ELR (cell line): ENCODE data around the gene ZBTB46.

Experiments
- DNase-seq: peaks from one replicate; pipeline ENCODE4 v3.0.0-alpha.2; 2015; ENCODE audit warnings: low read depth

ZBTB46 gene

GRCh38 chr20:63746751-63747315, 84.2 kb downstream of the ZBTB46 start:
- DNase-seq = no peak

GRCh38 chr20:63745961-63746731, 84.9 kb downstream of the ZBTB46 start:
- no peak for DNase-seq

DNA sequence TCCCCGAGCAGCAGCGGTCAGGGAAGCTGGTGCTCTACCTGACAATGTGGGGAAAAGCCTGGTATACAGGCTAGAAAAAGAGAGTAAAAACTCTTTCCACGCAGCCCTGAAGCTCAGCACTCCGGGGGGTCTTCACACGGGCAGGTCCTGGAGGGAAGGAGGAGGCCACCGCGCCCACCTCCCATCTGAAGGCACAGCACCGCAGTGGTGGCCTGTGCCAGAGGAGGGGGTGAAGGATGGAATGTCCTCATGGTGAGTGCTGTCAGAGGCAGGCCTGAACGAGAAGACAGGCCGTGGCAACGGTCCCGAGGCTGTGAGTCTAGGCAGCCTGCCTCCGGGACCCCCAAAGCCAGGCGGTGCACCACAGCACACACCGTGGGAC, 85.6 kb downstream of the ZBTB46 start:
- DNase-seq = no peak

- no peak for DNase-seq
Measured at GRCh38 chr20:63744574-63745423, 86.3 kb downstream of the ZBTB46 start.

- no peak for DNase-seq
Measured at GRCh38 chr20:63744158-63744557, 86.9 kb downstream of the ZBTB46 start.

DNA sequence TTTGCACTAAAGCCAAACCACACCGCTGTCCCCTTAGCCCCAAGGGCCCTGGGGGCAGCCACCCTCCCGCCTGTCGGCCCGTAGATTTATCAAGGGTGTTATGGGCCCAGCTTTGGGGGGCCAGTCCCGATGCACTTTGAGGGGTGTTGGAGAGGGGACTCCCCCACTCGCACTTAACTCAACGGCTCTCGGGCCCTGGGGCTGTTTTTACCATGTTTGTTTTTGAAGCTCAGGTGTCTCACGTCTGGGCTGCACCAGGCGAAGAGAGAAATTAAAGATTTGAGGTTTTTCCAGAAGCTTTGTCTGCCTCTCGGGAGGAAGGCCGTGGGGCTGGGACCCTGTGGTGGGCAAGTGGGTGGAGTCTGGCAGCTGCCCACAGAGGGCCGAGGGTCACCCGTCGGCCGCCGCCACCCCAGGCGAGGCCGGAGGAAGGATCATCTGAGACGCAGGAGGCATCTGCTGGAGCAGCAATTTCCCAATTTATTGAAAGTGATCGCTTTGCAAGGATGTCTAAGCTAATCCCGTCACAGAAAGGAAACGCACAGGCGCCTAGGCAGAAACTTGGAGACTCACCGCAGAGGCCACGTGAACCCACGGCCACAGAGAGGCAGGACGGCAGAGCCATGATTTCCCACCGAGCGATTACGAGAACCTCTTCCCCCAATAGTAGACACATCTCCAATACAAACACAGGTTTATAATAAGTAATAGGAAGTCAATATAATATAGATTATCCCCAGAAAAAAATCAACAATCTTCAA, 87.7 kb downstream of the ZBTB46 start:
- no peak for DNase-seq

- no peak for DNase-seq
Measured at GRCh38 chr20:63742381-63743024, 88.6 kb downstream of the ZBTB46 start.

GRCh38 chr20:63741676-63742380, 89.2 kb downstream of the ZBTB46 start:
- DNase-seq = no peak

GRCh38 chr20:63741354-63741675, 89.7 kb downstream of the ZBTB46 start:
- DNase-seq = no peak

DNA sequence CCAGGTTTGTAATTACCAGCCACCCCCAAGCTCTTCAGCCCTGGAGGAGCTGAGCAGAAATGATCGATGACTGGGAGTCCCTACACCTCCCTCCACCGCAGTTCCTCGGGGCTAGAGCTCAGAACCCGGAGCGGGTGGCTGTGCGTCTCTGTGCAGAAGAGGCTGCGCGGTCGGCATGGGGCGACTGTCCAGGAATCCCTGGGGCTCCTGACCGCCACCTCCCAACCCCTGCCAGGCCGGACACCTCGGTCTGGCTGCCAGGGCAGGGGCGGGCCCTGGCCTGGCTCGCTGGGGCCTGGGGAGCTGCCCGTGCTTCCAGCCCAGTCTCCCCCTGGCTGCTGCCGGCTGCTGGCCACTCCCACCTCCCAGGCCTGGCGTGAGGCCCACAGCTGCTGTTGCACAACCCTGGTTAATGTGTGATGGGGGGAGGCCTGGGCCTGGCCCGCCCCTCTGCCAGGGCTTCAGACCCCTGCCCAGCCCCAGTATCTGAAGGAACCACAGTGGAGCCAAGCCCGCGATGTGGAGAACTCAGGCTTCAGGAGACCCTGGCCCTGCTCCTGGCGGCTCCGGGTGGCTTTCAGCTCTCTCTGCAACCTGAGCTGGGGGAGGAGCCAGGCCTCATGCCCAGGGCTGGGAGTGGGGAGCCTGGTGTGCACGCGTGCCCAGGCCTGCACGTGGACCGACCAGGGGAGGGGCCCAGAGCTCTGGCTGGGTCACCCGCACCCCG, 90.3 kb downstream of the ZBTB46 start:
- peak; percentile 89 for DNase-seq

DNA sequence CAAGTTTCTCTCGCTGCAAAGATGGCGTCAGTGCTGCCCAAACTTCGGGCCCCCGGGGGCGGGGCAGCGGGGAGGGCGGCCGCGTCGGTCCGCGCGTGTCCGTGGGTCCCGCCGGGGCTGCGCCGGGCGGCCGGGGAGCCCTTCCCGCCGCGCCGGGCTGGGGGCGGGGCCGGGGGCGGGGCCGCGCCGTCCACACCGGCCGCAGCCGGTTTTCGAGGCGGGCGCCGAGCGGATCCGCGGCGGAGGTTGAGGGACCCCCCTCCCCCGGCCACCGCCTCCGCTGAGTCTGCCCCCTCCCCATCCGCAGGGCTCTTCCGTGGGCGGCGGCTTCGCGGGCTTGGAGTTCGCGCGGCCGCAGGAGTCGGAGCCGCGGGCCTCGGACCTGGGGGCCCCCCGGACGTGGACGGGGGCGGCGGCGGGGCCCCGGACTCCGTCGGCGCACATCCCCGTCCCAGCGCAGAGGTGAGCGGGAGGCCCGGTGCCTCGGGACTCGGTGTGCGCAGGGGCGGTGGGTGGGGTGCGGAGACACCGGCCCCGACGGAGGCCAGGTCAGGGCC, 90.9 kb downstream of the ZBTB46 start:
- DNase-seq = peak; percentile 52

- peak; percentile 87 for DNase-seq
Measured at GRCh38 chr20:63739130-63740069, 91.7 kb downstream of the ZBTB46 start, which contains the start of gene SLC2A4RG. TSS of gene SLC2A4RG (plus strand) at chr20:63739776. CDS start at chr20:63739913, 137 bp downstream.

GRCh38 chr20:63738687-63739129, 92.4 kb downstream of the ZBTB46 start:
- DNase-seq = no peak

DNA sequence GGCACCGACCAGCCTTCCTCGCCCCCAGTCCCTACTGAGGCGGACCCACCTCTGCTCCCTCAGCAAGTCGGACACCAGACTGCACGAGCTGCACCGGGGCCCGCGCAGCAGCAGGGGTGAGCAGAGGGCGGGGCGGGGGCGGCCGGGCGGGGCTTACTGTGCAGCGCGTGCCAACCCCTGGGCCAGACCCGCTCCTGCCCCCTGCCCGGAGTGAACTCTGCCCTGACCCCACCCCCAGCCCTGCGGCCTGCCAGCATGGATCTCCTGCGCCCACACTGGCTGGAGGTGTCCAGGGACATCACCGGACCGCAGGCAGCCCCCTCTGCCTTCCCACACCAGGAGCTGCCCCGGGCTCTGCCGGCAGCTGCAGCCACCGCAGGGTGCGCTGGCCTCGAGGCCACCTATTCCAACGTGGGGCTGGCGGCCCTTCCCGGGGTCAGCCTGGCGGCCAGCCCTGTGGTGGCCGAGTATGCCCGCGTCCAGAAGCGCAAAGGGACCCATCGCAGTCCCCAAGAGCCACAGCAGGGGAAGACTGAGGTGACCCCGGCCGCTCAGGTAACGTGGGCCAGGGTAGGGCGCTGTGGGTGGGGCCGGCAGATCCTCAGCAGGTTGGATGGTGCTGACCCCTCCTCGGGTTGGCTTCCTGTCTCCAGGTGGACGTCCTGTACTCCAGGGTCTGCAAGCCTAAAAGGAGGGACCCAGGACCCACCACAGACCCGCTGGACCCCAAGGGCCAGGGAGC, 92.9 kb downstream of the ZBTB46 start:
- DNase-seq = no peak

- DNase-seq = no peak
Measured at GRCh38 chr20:63737695-63737944, 93.4 kb downstream of the ZBTB46 start.

DNA sequence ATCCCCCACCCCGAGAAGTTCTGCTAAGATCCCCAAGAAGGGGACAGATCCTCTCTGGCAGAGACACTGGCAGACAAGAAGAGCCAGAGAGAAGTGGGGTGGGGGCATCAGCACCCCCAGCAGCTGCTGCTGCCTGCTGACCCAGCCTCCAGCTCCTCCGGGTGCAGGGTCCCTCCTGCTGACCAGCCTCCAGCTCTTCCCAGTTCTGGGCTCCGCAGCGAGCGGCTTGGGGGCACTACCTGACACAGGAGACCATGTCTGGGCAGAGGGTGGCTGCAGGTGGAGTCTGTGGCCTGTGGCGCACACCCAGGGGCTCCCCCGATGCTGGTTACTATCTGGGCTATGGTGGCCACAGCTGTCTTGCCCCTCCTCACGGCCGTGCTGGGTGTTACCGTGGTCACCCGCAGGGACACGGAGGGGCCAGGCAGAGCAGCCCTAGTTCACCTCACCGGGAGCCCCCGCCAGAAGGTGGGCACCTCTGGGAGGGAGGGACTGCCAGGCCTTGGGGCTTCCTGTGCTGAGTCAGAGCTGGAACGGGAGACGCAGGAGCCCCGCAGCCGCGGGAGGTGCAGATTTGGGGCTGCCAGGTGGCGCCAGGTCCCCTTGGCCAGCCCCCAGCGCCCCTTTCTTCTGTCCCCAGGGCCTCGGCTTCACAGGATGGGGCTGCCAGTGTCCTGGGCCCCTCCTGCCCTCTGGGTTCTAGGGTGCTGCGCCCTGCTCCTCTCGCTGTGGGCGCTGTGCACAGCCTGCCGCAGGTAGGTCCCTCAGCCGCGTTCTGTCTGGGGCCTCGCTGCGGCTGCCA, 94.0 kb downstream of the ZBTB46 start:
- DNase-seq = no peak

- DNase-seq = no peak
Measured at GRCh38 chr20:63735859-63736718, 95.0 kb downstream of the ZBTB46 start, which contains the start of gene LIME1. TSS of gene LIME1 (plus strand) at chr20:63736664. CDS start at chr20:63737550, 886 bp downstream.
